ENCODE data around the gene STK35. TPM values are rescaled to one million over a fixed set of nuclear protein-coding genes. Genes with fewer than 3 reads are reported as not detected.

STK35 gene
- total and polyA plus RNA-seq, 7 donors, result 4.8 to 16.8 (median 13.6) TPM

GRCh38 chr20:2163757-2164156 is 62.1 kb downstream of the STK35 start:
- H3K4me1 ChIP-seq, result no peaks in the 10 kb centered on the region
- no peak for DNase-seq
- no peak for TF ChIP-seq CTCF (IDR thresholded peaks at IDR 0.05)
- no peak for TF ChIP-seq EP300 (IDR thresholded peaks at IDR 0.05)
- no peak for TF ChIP-seq POLR2AphosphoS5 (IDR thresholded peaks at IDR 0.05)
- no peak for TF ChIP-seq POLR2A (IDR thresholded peaks at IDR 0.05)
- H3K27ac ChIP-seq, result no peak overlapping the region
- no peaks in the 10 kb centered on the region for H3K27me3 ChIP-seq
- H3K9me3 ChIP-seq, result no peaks in the 10 kb centered on the region
- H3K4me3 ChIP-seq, result no peak overlapping the region
- intact Hi-C loops (cut with DNase I), result no loop called here
- WGBS, 2 donors, result 67 to 81% methylated on average over 4 of the region's 4 CpGs
- no peaks in the 10 kb centered on the region for H3K36me3 ChIP-seq

GRCh38 chr20:2164421-2164820 is 62.8 kb downstream of the STK35 start:
- Histone ChIP-seq H3K4me1 (no peaks in the 10 kb centered on the region), H3K27me3 (no peaks in the 10 kb centered on the region), H3K36me3 (no peaks in the 10 kb centered on the region), H3K4me3 (no peak overlapping the region), H3K27ac (no peak overlapping the region), H3K9me3 (no peaks in the 10 kb centered on the region)
- intact Hi-C loops (cut with DNase I), result no loop called here
- TF ChIP-seq POLR2AphosphoS5 (IDR thresholded peaks at IDR 0.05) (no peak), EP300 (IDR thresholded peaks at IDR 0.05) (no peak), CTCF (IDR thresholded peaks at IDR 0.05) (no peak), POLR2A (IDR thresholded peaks at IDR 0.05) (no peak)
- DNase-seq, result no peak
- 90 to 93% methylated on average over 7 of the region's 7 CpGs for WGBS, 2 donors

- H3K4me3 ChIP-seq, result no peak overlapping the region
- H3K36me3 ChIP-seq, result no peaks in the 10 kb centered on the region
- intact Hi-C loops (cut with DNase I), result no loop called here
- no peaks in the 10 kb centered on the region for H3K27me3 ChIP-seq
- no peak for DNase-seq
- TF ChIP-seq POLR2A (IDR thresholded peaks at IDR 0.05) (no peak), EP300 (IDR thresholded peaks at IDR 0.05) (no peak), POLR2AphosphoS5 (IDR thresholded peaks at IDR 0.05) (no peak), CTCF (IDR thresholded peaks at IDR 0.05) (no peak)
- H3K4me1 ChIP-seq, result no peaks in the 10 kb centered on the region
- no peaks in the 10 kb centered on the region for H3K9me3 ChIP-seq
- no peak overlapping the region for H3K27ac ChIP-seq
- WGBS, 2 donors, result 80 to 86% methylated on average over 16 of the region's 16 CpGs
These were observed 63.3 kb downstream of the STK35 start for GRCh38 chr20:2164966-2165365.

- no peak for DNase-seq
- H3K27ac ChIP-seq, result no peak overlapping the region
- H3K27me3 ChIP-seq, result no peaks in the 10 kb centered on the region
- 93 to 94% methylated on average over 10 of the region's 10 CpGs for WGBS, 2 donors
- no peaks in the 10 kb centered on the region for H3K4me1 ChIP-seq
- no peaks in the 10 kb centered on the region for H3K36me3 ChIP-seq
- H3K4me3 ChIP-seq, result no peak overlapping the region
- intact Hi-C loops (cut with DNase I), result no loop called here
- H3K9me3 ChIP-seq, result no peaks in the 10 kb centered on the region
- TF ChIP-seq POLR2A (IDR thresholded peaks at IDR 0.05), result no peak
These were observed 64.2 kb downstream of the STK35 start for GRCh38 chr20:2165871-2166270.

- TF ChIP-seq POLR2A (IDR thresholded peaks at IDR 0.05) (no peak), EP300 (IDR thresholded peaks at IDR 0.05) (no peak), POLR2AphosphoS5 (IDR thresholded peaks at IDR 0.05) (no peak), CTCF (IDR thresholded peaks at IDR 0.05) (no peak)
- WGBS, 2 donors, result 60 to 83% methylated on average over 5 of the region's 5 CpGs
- DNase-seq, result no peak
- Histone ChIP-seq H3K9me3 (no peaks in the 10 kb centered on the region), H3K27ac (no peak overlapping the region), H3K4me1 (peaks cover 0 to under 1% (median 0%) of the 10 kb centered on the region in 4 donors), H3K4me3 (no peak overlapping the region), H3K27me3 (no peaks in the 10 kb centered on the region), H3K36me3 (no peaks in the 10 kb centered on the region)
- intact Hi-C loops (cut with DNase I), result no loop called here
These were observed 65.5 kb downstream of the STK35 start for GRCh38 chr20:2167112-2167511.
